HEK293 (cell line): Measurements from ENCODE around the gene ZNF274.

ENCODE experiments used
- CTCF ChIA-PET: fragments of 350-600 bp; formaldehyde crosslinking; extraction: SDS; loops from one replicate; lab custom pipeline; 2021; ENCODE audit warnings: antibody characterized with exemption; lab: Yijun Ruan, JAX
- POLR2A ChIA-PET: fragments of 300-600 bp; formaldehyde crosslinking; extraction: SDS; loops from one replicate; lab custom pipeline; 2020; ENCODE audit warnings: antibody characterized with exemption, inconsistent platforms; lab: Yijun Ruan, JAX
- H3K27ac ChIP-seq: fragments of 200-500 bp; sonication (Bioruptor generic); 2 replicates; pipeline ENCODE4 v1.5.1; 2014; ENCODE audit warnings: low read depth, low read length, control low read depth, inconsistent platforms; ENCODE audit errors: extremely low read depth
- H3K36me3 ChIP-seq, 2 experiments: fragments of 200-500 bp in 1 of 2; sonication (Bioruptor generic) in 1 of 2; 1 replicate in 1 of 2; 2 replicates in 1 of 2; pipeline ENCODE4 v1.5.1; 2014 to 2017; ENCODE audit warnings: inconsistent platforms in 2 of 2, low read length in 2 of 2; ENCODE audit not compliant: control insufficient read depth in 2 of 2, insufficient read depth in 1 of 2
- H3K4me1 ChIP-seq: fragments of 200-500 bp; sonication (Bioruptor generic); 2 replicates; pipeline ENCODE4 v1.5.1; 2014; ENCODE audit warnings: mild to moderate bottlenecking, low read length, inconsistent platforms; ENCODE audit not compliant: control insufficient read depth, insufficient read depth
- H3K4me3 ChIP-seq: 2 replicates; pipeline ENCODE4 v1.5.1; 2011; ENCODE audit warnings: low read depth, mild to moderate bottlenecking, control low read depth, low read length, moderate library complexity
- H3K9me3 ChIP-seq: fragments of 200-500 bp; sonication (Bioruptor generic); 2 replicates; pipeline ENCODE4 v1.5.1; 2014; ENCODE audit warnings: low read depth, low read length, inconsistent platforms; ENCODE audit not compliant: control insufficient read depth, insufficient read depth
- FEZF1 ChIP-seq: fragments of 450-650 bp; formaldehyde crosslinking; IDR thresholded peaks from 2 replicates; pipeline ENCODE4 v1.5.1; 2016; ENCODE audit warnings: missing biosample characterization, missing genetic modification characterization
- GFI1B ChIP-seq: fragments of 450-650 bp; formaldehyde crosslinking; IDR thresholded peaks from 2 replicates; pipeline ENCODE4 v1.5.1; 2016; ENCODE audit warnings: missing biosample characterization, missing genetic modification characterization
- SP7 ChIP-seq: fragments of 450-650 bp; formaldehyde crosslinking; IDR thresholded peaks from 2 replicates; pipeline ENCODE4 v1.5.1; 2016; ENCODE audit warnings: missing biosample characterization, missing genetic modification characterization
- ZBTB7A ChIP-seq: fragments of 450-650 bp; formaldehyde crosslinking; IDR thresholded peaks from 2 replicates; pipeline ENCODE4 v1.5.1; 2016; ENCODE audit warnings: low read depth, missing biosample characterization, missing genetic modification characterization
- ZBTB8A ChIP-seq: fragments of 450-650 bp; formaldehyde crosslinking; IDR thresholded peaks from 2 replicates; pipeline ENCODE4 v1.5.1; 2016; ENCODE audit warnings: missing biosample characterization, missing genetic modification characterization
- ZNF10 ChIP-seq: fragments of 450-650 bp; formaldehyde crosslinking; IDR thresholded peaks from 2 replicates; pipeline ENCODE4 v1.5.1; 2017; ENCODE audit warnings: missing biosample characterization, missing genetic modification characterization
- ZNF112 ChIP-seq: fragments of 450-650 bp; formaldehyde crosslinking; IDR thresholded peaks from 2 replicates; pipeline ENCODE4 v1.5.0; 2017; ENCODE audit warnings: missing biosample characterization, missing genetic modification characterization
- ZNF292 ChIP-seq: fragments of 450-650 bp; formaldehyde crosslinking; IDR thresholded peaks from 2 replicates; pipeline ENCODE4 v1.5.1; 2016; ENCODE audit warnings: low read depth, missing biosample characterization, missing genetic modification characterization, borderline replicate concordance
- ZNF549 ChIP-seq: fragments of 450-650 bp; IDR thresholded peaks from 2 replicates; pipeline ENCODE4 v1.5.1; 2018; ENCODE audit warnings: missing biosample characterization, missing genetic modification characterization, mild to moderate bottlenecking, inconsistent platforms, moderate library complexity
- ZSCAN23 ChIP-seq: fragments of 450-650 bp; formaldehyde crosslinking; IDR thresholded peaks from 2 replicates; pipeline ENCODE4 v1.5.1; 2016; ENCODE audit warnings: missing biosample characterization, missing genetic modification characterization
- ZSCAN30 ChIP-seq: fragments of 450-650 bp; IDR thresholded peaks from 2 replicates; pipeline ENCODE4 v1.5.1; 2018; ENCODE audit warnings: missing biosample characterization, mild to moderate bottlenecking, missing genetic modification characterization, moderate library complexity
- TF ChIP-seq, protein P1 (sequence below): fragments of 450-650 bp; formaldehyde crosslinking; IDR thresholded peaks from 2 replicates; pipeline ENCODE4 v1.5.1; 2017; ENCODE audit warnings: missing biosample characterization, missing genetic modification characterization
- TF ChIP-seq, protein P2 (sequence below): fragments of 450-650 bp; formaldehyde crosslinking; conservative IDR thresholded peaks from 2 replicates; pipeline ENCODE4 v1.5.1; 2016; ENCODE audit warnings: low read depth, missing biosample characterization, missing genetic modification characterization
- TF ChIP-seq, protein P3 (sequence below): fragments of 450-650 bp; formaldehyde crosslinking; IDR thresholded peaks from 2 replicates; pipeline ENCODE4 v1.5.1; 2016; ENCODE audit warnings: missing biosample characterization, missing genetic modification characterization
- TF ChIP-seq, protein P4 (sequence below): fragments of 450-650 bp; IDR thresholded peaks from 2 replicates; pipeline ENCODE4 v1.5.1; 2018; ENCODE audit warnings: missing biosample characterization, mild to moderate bottlenecking, missing genetic modification characterization
- TF ChIP-seq, protein P5 (sequence below): fragments of 450-650 bp; formaldehyde crosslinking; IDR thresholded peaks from 2 replicates; pipeline ENCODE4 v1.5.1; 2016; ENCODE audit warnings: missing biosample characterization, missing genetic modification characterization
- TF ChIP-seq, protein P6 (sequence below): fragments of 450-650 bp; formaldehyde crosslinking; IDR thresholded peaks from 2 replicates; pipeline ENCODE4 v1.5.1; 2016; ENCODE audit warnings: missing biosample characterization, missing genetic modification characterization

The ZNF274 gene

DNA sequence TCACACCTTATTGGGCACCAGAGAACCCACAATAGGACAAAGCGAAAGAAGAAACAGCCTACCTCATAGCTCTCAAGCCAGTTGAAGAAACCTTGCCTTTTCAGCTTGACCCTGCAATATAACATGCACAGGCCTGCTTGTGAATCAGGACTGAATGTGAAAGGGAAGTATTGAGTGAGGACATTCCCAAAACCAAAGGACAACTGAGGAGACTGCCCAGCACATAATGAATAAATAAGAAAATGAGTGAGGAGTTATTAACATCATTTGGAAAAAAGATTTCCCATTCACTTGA lies 30.2 kb downstream of the ZNF274 start:
- Histone ChIP-seq H3K4me1 (no peaks in the 10 kb centered on the region), H3K4me3 (no peak overlapping the region), H3K36me3 (peaks cover under 1 to 63% of the 10 kb centered on the region in 2 experiments), H3K9me3 (no peaks in the 10 kb centered on the region; the same call in 1 of the 2 replicates), H3K27ac (no peak overlapping the region)
- CTCF ChIA-PET: no interaction called here
- POLR2A ChIA-PET: no interaction called here
- peak; percentile 68 for TF ChIP-seq ZNF549 (tag by site-specific recombination)
- TF ChIP-seq, protein P1, sequence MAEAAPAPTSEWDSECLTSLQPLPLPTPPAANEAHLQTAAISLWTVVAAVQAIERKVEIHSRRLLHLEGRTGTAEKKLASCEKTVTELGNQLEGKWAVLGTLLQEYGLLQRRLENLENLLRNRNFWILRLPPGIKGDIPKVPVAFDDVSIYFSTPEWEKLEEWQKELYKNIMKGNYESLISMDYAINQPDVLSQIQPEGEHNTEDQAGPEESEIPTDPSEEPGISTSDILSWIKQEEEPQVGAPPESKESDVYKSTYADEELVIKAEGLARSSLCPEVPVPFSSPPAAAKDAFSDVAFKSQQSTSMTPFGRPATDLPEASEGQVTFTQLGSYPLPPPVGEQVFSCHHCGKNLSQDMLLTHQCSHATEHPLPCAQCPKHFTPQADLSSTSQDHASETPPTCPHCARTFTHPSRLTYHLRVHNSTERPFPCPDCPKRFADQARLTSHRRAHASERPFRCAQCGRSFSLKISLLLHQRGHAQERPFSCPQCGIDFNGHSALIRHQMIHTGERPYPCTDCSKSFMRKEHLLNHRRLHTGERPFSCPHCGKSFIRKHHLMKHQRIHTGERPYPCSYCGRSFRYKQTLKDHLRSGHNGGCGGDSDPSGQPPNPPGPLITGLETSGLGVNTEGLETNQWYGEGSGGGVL (tag by site-specific recombination): no peak

DNA sequence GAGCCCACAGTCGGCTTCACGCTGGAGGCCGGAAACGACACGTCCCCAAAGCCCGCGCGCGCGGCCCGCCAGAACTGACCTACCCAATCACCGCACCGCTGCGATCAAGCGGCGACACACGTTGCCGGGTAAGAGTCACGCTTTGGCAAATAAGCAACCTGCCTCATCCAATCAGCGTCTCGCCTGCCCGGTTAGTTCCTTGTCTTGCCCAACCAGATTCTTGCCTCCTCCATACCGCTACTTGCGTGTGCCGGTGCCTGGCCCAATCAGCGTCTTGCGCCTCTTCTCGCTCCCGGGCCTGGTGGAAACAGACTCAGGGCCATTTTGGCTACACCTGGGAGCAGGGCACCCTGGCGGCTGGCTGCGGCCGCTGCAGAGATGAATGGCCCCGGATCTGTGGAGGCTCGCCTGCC lies 34.2 kb downstream of the ZNF274 start:
- Histone ChIP-seq H3K9me3 (no peaks in the 10 kb centered on the region; the same call in 1 of the 2 replicates), H3K4me3 (no peak overlapping the region), H3K27ac (no peak overlapping the region), H3K4me1 (no peaks in the 10 kb centered on the region), H3K36me3 (peaks cover 0 to 23% of the 10 kb centered on the region in 2 experiments; a peak in 2 of 3 replicates)
- ChIA-PET POLR2A (no interaction called here), CTCF (interaction anchor here (2.1 kb wide), 1 partner anchor 301 kb away, joined by 10 read pairs; no protein-coding TSS in a partner anchor)
- TF ChIP-seq ZNF112 (tag by site-specific recombination) (no peak), ZSCAN23 (no peak), ZNF10 (tag by site-specific recombination) (no peak), ZNF292 (no peak), GFI1B (tag by site-specific recombination) (no peak), SP7 (tag by site-specific recombination) (no peak), ZSCAN30 (tag by site-specific recombination) (no peak), ZBTB7A (tag by site-specific recombination) (no peak), FEZF1 (no peak), ZBTB8A (tag by site-specific recombination) (no peak)
- TF ChIP-seq, protein P2, sequence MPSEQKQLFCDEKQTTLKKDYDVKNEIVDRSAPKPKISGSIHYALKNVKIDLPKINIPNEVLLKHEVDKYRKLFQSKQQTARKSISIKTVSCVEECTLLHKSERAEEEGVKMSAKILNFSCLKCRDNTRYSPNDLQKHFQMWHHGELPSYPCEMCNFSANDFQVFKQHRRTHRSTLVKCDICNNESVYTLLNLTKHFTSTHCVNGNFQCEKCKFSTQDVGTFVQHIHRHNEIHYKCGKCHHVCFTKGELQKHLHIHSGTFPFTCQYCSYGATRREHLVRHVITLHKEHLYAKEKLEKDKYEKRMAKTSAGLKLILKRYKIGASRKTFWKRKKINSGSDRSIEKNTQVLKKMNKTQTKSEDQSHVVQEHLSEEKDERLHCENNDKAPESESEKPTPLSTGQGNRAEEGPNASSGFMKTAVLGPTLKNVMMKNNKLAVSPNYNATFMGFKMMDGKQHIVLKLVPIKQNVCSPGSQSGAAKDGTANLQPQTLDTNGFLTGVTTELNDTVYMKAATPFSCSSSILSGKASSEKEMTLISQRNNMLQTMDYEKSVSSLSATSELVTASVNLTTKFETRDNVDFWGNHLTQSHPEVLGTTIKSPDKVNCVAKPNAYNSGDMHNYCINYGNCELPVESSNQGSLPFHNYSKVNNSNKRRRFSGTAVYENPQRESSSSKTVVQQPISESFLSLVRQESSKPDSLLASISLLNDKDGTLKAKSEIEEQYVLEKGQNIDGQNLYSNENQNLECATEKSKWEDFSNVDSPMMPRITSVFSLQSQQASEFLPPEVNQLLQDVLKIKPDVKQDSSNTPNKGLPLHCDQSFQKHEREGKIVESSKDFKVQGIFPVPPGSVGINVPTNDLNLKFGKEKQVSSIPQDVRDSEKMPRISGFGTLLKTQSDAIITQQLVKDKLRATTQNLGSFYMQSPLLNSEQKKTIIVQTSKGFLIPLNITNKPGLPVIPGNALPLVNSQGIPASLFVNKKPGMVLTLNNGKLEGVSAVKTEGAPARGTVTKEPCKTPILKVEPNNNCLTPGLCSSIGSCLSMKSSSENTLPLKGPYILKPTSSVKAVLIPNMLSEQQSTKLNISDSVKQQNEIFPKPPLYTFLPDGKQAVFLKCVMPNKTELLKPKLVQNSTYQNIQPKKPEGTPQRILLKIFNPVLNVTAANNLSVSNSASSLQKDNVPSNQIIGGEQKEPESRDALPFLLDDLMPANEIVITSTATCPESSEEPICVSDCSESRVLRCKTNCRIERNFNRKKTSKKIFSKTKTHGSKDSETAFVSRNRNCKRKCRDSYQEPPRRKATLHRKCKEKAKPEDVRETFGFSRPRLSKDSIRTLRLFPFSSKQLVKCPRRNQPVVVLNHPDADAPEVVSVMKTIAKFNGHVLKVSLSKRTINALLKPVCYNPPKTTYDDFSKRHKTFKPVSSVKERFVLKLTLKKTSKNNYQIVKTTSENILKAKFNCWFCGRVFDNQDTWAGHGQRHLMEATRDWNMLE: no peak
- TF ChIP-seq, protein P3, sequence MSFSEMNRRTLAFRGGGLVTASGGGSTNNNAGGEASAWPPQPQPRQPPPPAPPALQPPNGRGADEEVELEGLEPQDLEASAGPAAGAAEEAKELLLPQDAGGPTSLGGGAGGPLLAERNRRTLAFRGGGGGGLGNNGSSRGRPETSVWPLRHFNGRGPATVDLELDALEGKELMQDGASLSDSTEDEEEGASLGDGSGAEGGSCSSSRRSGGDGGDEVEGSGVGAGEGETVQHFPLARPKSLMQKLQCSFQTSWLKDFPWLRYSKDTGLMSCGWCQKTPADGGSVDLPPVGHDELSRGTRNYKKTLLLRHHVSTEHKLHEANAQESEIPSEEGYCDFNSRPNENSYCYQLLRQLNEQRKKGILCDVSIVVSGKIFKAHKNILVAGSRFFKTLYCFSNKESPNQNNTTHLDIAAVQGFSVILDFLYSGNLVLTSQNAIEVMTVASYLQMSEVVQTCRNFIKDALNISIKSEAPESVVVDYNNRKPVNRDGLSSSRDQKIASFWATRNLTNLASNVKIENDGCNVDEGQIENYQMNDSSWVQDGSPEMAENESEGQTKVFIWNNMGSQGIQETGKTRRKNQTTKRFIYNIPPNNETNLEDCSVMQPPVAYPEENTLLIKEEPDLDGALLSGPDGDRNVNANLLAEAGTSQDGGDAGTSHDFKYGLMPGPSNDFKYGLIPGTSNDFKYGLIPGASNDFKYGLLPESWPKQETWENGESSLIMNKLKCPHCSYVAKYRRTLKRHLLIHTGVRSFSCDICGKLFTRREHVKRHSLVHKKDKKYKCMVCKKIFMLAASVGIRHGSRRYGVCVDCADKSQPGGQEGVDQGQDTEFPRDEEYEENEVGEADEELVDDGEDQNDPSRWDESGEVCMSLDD (tag by site-specific recombination): no peak
- TF ChIP-seq, protein P4, sequence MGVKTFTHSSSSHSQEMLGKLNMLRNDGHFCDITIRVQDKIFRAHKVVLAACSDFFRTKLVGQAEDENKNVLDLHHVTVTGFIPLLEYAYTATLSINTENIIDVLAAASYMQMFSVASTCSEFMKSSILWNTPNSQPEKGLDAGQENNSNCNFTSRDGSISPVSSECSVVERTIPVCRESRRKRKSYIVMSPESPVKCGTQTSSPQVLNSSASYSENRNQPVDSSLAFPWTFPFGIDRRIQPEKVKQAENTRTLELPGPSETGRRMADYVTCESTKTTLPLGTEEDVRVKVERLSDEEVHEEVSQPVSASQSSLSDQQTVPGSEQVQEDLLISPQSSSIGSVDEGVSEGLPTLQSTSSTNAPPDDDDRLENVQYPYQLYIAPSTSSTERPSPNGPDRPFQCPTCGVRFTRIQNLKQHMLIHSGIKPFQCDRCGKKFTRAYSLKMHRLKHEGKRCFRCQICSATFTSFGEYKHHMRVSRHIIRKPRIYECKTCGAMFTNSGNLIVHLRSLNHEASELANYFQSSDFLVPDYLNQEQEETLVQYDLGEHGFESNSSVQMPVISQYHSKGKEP: no peak
- TF ChIP-seq, protein P5, sequence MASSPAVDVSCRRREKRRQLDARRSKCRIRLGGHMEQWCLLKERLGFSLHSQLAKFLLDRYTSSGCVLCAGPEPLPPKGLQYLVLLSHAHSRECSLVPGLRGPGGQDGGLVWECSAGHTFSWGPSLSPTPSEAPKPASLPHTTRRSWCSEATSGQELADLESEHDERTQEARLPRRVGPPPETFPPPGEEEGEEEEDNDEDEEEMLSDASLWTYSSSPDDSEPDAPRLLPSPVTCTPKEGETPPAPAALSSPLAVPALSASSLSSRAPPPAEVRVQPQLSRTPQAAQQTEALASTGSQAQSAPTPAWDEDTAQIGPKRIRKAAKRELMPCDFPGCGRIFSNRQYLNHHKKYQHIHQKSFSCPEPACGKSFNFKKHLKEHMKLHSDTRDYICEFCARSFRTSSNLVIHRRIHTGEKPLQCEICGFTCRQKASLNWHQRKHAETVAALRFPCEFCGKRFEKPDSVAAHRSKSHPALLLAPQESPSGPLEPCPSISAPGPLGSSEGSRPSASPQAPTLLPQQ (tag by site-specific recombination): no peak
- TF ChIP-seq, protein P6, sequence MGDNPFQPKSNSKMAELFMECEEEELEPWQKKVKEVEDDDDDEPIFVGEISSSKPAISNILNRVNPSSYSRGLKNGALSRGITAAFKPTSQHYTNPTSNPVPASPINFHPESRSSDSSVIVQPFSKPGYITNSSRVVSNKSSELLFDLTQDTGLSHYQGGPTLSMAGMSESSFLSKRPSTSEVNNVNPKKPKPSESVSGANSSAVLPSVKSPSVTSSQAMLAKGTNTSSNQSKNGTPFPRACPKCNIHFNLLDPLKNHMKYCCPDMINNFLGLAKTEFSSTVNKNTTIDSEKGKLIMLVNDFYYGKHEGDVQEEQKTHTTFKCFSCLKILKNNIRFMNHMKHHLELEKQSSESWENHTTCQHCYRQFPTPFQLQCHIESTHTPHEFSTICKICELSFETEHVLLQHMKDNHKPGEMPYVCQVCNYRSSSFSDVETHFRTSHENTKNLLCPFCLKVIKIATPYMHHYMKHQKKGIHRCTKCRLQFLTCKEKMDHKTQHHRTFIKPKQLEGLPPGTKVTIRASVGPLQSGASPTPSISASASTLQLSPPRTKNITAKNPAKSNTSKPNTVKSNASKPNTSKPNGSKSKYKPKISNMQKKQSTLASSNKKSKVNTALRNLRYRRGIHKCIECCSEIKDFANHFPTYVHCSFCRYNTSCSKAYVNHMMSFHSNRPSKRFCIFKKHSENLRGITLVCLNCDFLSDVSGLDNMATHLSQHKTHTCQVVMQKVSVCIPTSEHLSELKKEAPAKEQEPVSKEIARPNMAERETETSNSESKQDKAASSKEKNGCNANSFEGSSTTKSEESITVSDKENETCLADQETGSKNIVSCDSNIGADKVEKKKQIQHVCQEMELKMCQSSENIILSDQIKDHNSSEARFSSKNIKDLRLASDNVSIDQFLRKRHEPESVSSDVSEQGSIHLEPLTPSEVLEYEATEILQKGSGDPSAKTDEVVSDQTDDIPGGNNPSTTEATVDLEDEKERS (tag by site-specific recombination): no peak
